Hepatocyte (in vitro differentiated cells): Measurements from ENCODE around the gene SMAGP. TPM values are rescaled to one million over a fixed set of nuclear protein-coding genes. Genes with fewer than 3 reads are reported as not detected.

Experiments
- DNase-seq: peaks from one replicate; pipeline ENCODE4 v3.0.0-alpha.2; 2016; ENCODE audit warnings: low spot score
- H2AFZ ChIP-seq: fragments of 200-600 bp; sonication (generic); 2 replicates; pipeline ENCODE4 v1.6.0; 2016; ENCODE audit warnings: antibody characterized with exemption, mild to moderate bottlenecking
- H3K27ac ChIP-seq: fragments of 200-600 bp; sonication (generic); 2 replicates; pipeline ENCODE4 v1.5.1; 2016; ENCODE audit warnings: mild to moderate bottlenecking
- H3K27me3 ChIP-seq: fragments of 200-600 bp; sonication (generic); 2 replicates; pipeline ENCODE4 v1.6.1; 2016
- H3K36me3 ChIP-seq: fragments of 200-600 bp; sonication (generic); replicated peaks from 2 replicates; pipeline ENCODE4 v1.5.1; 2016; ENCODE audit warnings: low read depth; ENCODE audit not compliant: insufficient read depth
- H3K4me1 ChIP-seq: fragments of 200-600 bp; sonication (generic); 2 replicates; pipeline ENCODE4 v1.5.1; 2016; ENCODE audit warnings: mild to moderate bottlenecking, moderate library complexity; ENCODE audit not compliant: insufficient read depth
- H3K4me2 ChIP-seq: fragments of 200-600 bp; sonication (generic); 2 replicates; pipeline ENCODE4 v1.6.0; 2016
- H3K4me3 ChIP-seq: fragments of 200-600 bp; sonication (generic); 2 replicates; pipeline ENCODE4 v1.5.1; 2016; ENCODE audit warnings: mild to moderate bottlenecking
- H3K79me2 ChIP-seq: fragments of 200-600 bp; sonication (generic); 2 replicates; pipeline ENCODE4 v1.6.0; 2017; ENCODE audit warnings: mild to moderate bottlenecking
- H3K9me2 ChIP-seq: fragments of 200-600 bp; sonication (generic); replicated peaks from 2 replicates; pipeline ENCODE4 v1.6.0; 2017; ENCODE audit warnings: mild to moderate bottlenecking; ENCODE audit not compliant: insufficient read depth
- H3K9me3 ChIP-seq: fragments of 200-600 bp; sonication (generic); 2 replicates; pipeline ENCODE4 v1.5.1; 2016; ENCODE audit warnings: low read depth, mild to moderate bottlenecking
- H4K20me1 ChIP-seq: fragments of 200-600 bp; sonication (generic); 2 replicates; pipeline ENCODE4 v1.6.0; 2016; ENCODE audit warnings: mild to moderate bottlenecking; ENCODE audit not compliant: insufficient read depth, poor library complexity, severe bottlenecking
- CTCF ChIP-seq: fragments of 200-600 bp; sonication (generic); IDR thresholded peaks from 2 replicates; pipeline ENCODE4 v1.5.1; 2016; ENCODE audit warnings: antibody characterized with exemption, mild to moderate bottlenecking; ENCODE audit not compliant: poor library complexity
- EZH2 ChIP-seq: fragments of 200-600 bp; sonication (generic); IDR thresholded peaks from 2 replicates; pipeline ENCODE4 v1.6.1; 2016; ENCODE audit warnings: antibody characterized with exemption, mild to moderate bottlenecking, borderline replicate concordance
- EZH2phosphoT487 ChIP-seq: fragments of 200-600 bp; sonication (generic); IDR thresholded peaks from one replicate; pipeline ENCODE4 v1.6.1; 2018; ENCODE audit warnings: antibody characterized with exemption, mild to moderate bottlenecking, low read depth, moderate library complexity; ENCODE audit not compliant: unreplicated experiment, severe bottlenecking
- WGBS: methylation state at CpG from one replicate; pipeline ENCODE4 v1.1.6; 2016; ENCODE audit warnings: low lambda C conversion rate; ENCODE audit errors: missing lambda C conversion rate; 5-methylcytosine and 5-hydroxymethylcytosine counted together
- polyA plus RNA-seq: library from polyadenylated mRNA; unstranded; fragments of >200 nt; fragmentation: Nextera tagmentation; extraction: Ambion mirVana; gene quantifications from 2 replicates; pipeline ENCODE4 v1.2.1, GENCODE V29; 2016
- total RNA-seq: library from RNA; depleted of rRNA; stranded (reverse); fragments of >200 nt; gene quantifications from 2 replicates; pipeline ENCODE4 v1.2.3, GENCODE V29; 2014

Gene SMAGP
- total and polyA plus RNA-seq, 2 experiments from 2014 or later: 16.5 to 28.3 TPM

- no peak for DNase-seq
- Histone ChIP-seq H3K36me3 (peaks cover 5% of the 10 kb centered on the region), H3K9me2 (no peaks in the 10 kb centered on the region), H3K4me1 (peaks cover 9% of the 10 kb centered on the region), H3K4me2 (no peak overlapping the region), H3K27me3 (no peaks in the 10 kb centered on the region), H3K79me2 (peaks cover 24% of the 10 kb centered on the region), H3K27ac (no peak overlapping the region), H4K20me1 (peaks cover 2% of the 10 kb centered on the region), H3K4me3 (no peak overlapping the region), H2AFZ (no peak overlapping the region), H3K9me3 (no peaks in the 10 kb centered on the region)
- TF ChIP-seq CTCF (no peak), EZH2 (no peak), EZH2phosphoT487 (no peak)
- whole genome bisulfite sequencing: 95% methylated on average over 7 of the region's 7 CpGs
Observed at GRCh38 chr12:51242876-51243275, 27.3 kb downstream of the SMAGP start.

- no peak for DNase-seq
- Histone ChIP-seq H3K79me2 (peaks cover 24% of the 10 kb centered on the region), H3K27me3 (no peaks in the 10 kb centered on the region), H3K4me3 (no peak overlapping the region), H3K36me3 (peaks cover 5% of the 10 kb centered on the region), H3K4me1 (peaks cover 7% of the 10 kb centered on the region), H4K20me1 (peaks cover 2% of the 10 kb centered on the region), H2AFZ (no peak overlapping the region), H3K9me3 (no peaks in the 10 kb centered on the region), H3K27ac (no peak overlapping the region), H3K9me2 (no peaks in the 10 kb centered on the region), H3K4me2 (no peak overlapping the region)
- WGBS: 95% methylated on average over 7 of the region's 7 CpGs
- TF ChIP-seq EZH2 (no peak), EZH2phosphoT487 (no peak), CTCF (no peak)
Observed at GRCh38 chr12:51242120-51242519, 28.1 kb downstream of the SMAGP start.

- Histone ChIP-seq H3K9me2 (no peaks in the 10 kb centered on the region), H3K4me3 (no peak overlapping the region), H3K36me3 (peaks cover 5% of the 10 kb centered on the region), H3K9me3 (no peaks in the 10 kb centered on the region), H3K27ac (no peak overlapping the region), H3K4me2 (no peak overlapping the region), H3K4me1 (no peaks in the 10 kb centered on the region), H3K27me3 (no peaks in the 10 kb centered on the region), H4K20me1 (peaks cover 2% of the 10 kb centered on the region), H2AFZ (no peak overlapping the region), H3K79me2 (peaks cover 24% of the 10 kb centered on the region)
- WGBS: 78% methylated on average over 2 of the region's 2 CpGs
- TF ChIP-seq EZH2phosphoT487 (no peak), EZH2 (no peak), CTCF (no peak)
- no peak for DNase-seq
Observed at GRCh38 chr12:51240971-51241370, 29.2 kb downstream of the SMAGP start.
